Transverse colon (tissue), 4 donors: ENCODE data around the gene KAZN. TPM values are rescaled to one million over a fixed set of nuclear protein-coding genes. Genes with fewer than 3 reads are reported as not detected.

Experiments
- DNase-seq: peaks from one replicate; pipeline ENCODE4 v3.0.0-alpha.2; 2019
- H3K27ac ChIP-seq, 4 donors: fragments of 200-600 bp; sonication (generic); 2 replicates each; pipeline ENCODE4 v1.5.1; 2016 to 2018; ENCODE audit warnings: inconsistent platforms in 4 of 4
- H3K27me3 ChIP-seq: fragments of 200-600 bp; sonication (generic); 2 replicates; pipeline ENCODE4 v1.5.1; 2017; ENCODE audit warnings: inconsistent platforms
- H3K36me3 ChIP-seq, 4 donors: fragments of 200-600 bp; sonication (generic); 2 replicates each; pipeline ENCODE4 v1.5.1; 2017 to 2019; ENCODE audit warnings: inconsistent platforms in 4 of 4
- H3K4me1 ChIP-seq, 4 donors: fragments of 200-600 bp; sonication (generic); 2 replicates each; pipeline ENCODE4 v1.5.1; 2017 to 2020; ENCODE audit warnings: inconsistent platforms in 4 of 4
- H3K4me3 ChIP-seq, 4 donors: fragments of 200-600 bp; sonication (generic); 1 replicate in 1 of 4; 2 replicates in 3 of 4; pipeline versions ENCODE4 v1.5.1 to v1.6.1; 2017 to 2019; ENCODE audit warnings: inconsistent platforms in 4 of 4
- H3K9me3 ChIP-seq, 2 donors: fragments of 200-600 bp; sonication (generic); 2 replicates each; pipeline ENCODE4 v1.5.1; 2017 to 2019; ENCODE audit warnings: inconsistent platforms in 2 of 2
- CTCF ChIP-seq, 5 experiments: fragments of 200-600 bp in 3 of 5; fragments of 450-650 bp in 2 of 5; sonication (generic) in 3 of 5; IDR thresholded peaks; 1 replicate in 2 of 5; 2 replicates in 3 of 5; pipeline ENCODE4 v1.5.1; 2016 to 2017; ENCODE audit warnings: antibody characterized with exemption in 5 of 5, inconsistent platforms in 3 of 5, mild to moderate bottlenecking in 2 of 5, moderate library complexity in 1 of 5
- EP300 ChIP-seq: sonication (generic); formaldehyde crosslinking; IDR thresholded peaks from one replicate; pipeline ENCODE4 v1.6.1; 2017; ENCODE audit warnings: antibody characterized with exemption, low read depth
- POLR2A ChIP-seq: fragments of 450-650 bp; IDR thresholded peaks from one replicate; pipeline ENCODE4 v1.6.1; 2016; ENCODE audit warnings: antibody characterized with exemption, mild to moderate bottlenecking, moderate library complexity
- POLR2AphosphoS5 ChIP-seq, 3 donors: sonication (generic); formaldehyde crosslinking; IDR thresholded peaks; one replicate each; pipeline ENCODE4 v1.6.1; 2016; ENCODE audit warnings: antibody characterized with exemption in 3 of 3
- WGBS, 2 donors: methylation state at CpG; one replicate each; pipeline ENCODE4 v1.1.5; 2018; ENCODE audit warnings: low coverage in 1 of 2; 5-methylcytosine and 5-hydroxymethylcytosine counted together
- in situ Hi-C, 4 donors: fragments of 200-750 bp; cut with MboI; loops; one replicate each; pipeline versions ENCODE4 v1.15.0 to v1.15.1; 2017; ENCODE audit warnings: low sequenced_read_pairs in 3 of 4, low pct_ligation_motif_present in 1 of 4, low pct_unique_long_range_greater_than_20kb in 1 of 4
- intact Hi-C: fragments of 100-400 bp; cut with DNase I; formaldehyde crosslinking; loops from one replicate; pipeline ENCODE4 v1.15.1; 2023; ENCODE audit warnings: low total_unique reads
- total RNA-seq, 4 donors: library from RNA; depleted of rRNA; stranded (reverse); fragments of >200 nt; gene quantifications; one replicate each; pipeline ENCODE4 v1.1.0, GENCODE V29; 2016

Gene KAZN
- total RNA-seq, 4 donors from 2014 or later = 12.0 to 17.1 (median 16.2) TPM

GRCh38 chr1:14887764-14888350 is 289.4 kb downstream of the KAZN start:
- Histone ChIP-seq H3K4me3 (no peak overlapping the region), H3K9me3 (no peaks in the 10 kb centered on the region), H3K4me1 (no peaks in the 10 kb centered on the region), H3K36me3 (no peaks in the 10 kb centered on the region), H3K27me3 (no peaks in the 10 kb centered on the region), H3K27ac (no peak overlapping the region)
- 78 to 88% methylated on average over 5 to 13 of the region's 13 CpGs for WGBS, 2 donors
- TF ChIP-seq EP300 = no peak
- TF ChIP-seq CTCF (IDR thresholded peaks at IDR 0.05) = no peak
- no peak for TF ChIP-seq POLR2AphosphoS5 (IDR thresholded peaks at IDR 0.05)
- no peak for TF ChIP-seq POLR2A
- in situ Hi-C loops = no loop called here
- intact Hi-C loops = no loop called here
- no peak for DNase-seq

GRCh38 chr1:14888374-14888773 is 289.9 kb downstream of the KAZN start:
- no peak overlapping the region for H3K4me3 ChIP-seq
- TF ChIP-seq POLR2AphosphoS5 (IDR thresholded peaks at IDR 0.05) = no peak
- TF ChIP-seq POLR2A = no peak
- TF ChIP-seq CTCF (IDR thresholded peaks at IDR 0.05) = no peak
- no peak for TF ChIP-seq EP300
- H3K27me3 ChIP-seq = no peaks in the 10 kb centered on the region
- no peaks in the 10 kb centered on the region for H3K4me1 ChIP-seq
- DNase-seq = no peak
- WGBS, 2 donors = 89% methylated on average over 6 to 10 of the region's 10 CpGs
- H3K36me3 ChIP-seq = no peaks in the 10 kb centered on the region
- no peak overlapping the region for H3K27ac ChIP-seq
- no peaks in the 10 kb centered on the region for H3K9me3 ChIP-seq
- intact Hi-C loops = no loop called here
- in situ Hi-C loops = no loop called here

GRCh38 chr1:14889825-14890440 is 291.4 kb downstream of the KAZN start:
- Histone ChIP-seq H3K27me3 (no peaks in the 10 kb centered on the region), H3K4me1 (no peaks in the 10 kb centered on the region), H3K4me3 (no peak overlapping the region), H3K9me3 (no peaks in the 10 kb centered on the region), H3K27ac (no peak overlapping the region), H3K36me3 (no peaks in the 10 kb centered on the region)
- in situ Hi-C loops (no loop called here), intact Hi-C loops (no loop called here)
- WGBS, 2 donors = 72 to 80% methylated on average over 10 to 13 of the region's 13 CpGs
- TF ChIP-seq CTCF (IDR thresholded peaks at IDR 0.05) (no peak), POLR2A (no peak), POLR2AphosphoS5 (IDR thresholded peaks at IDR 0.05) (no peak), EP300 (no peak)
- no peak for DNase-seq

GRCh38 chr1:14891991-14892390 is 293.5 kb downstream of the KAZN start:
- in situ Hi-C loops (no loop called here), intact Hi-C loops (no loop called here)
- no peak for DNase-seq
- Histone ChIP-seq H3K27ac (no peak overlapping the region), H3K36me3 (no peaks in the 10 kb centered on the region), H3K27me3 (no peaks in the 10 kb centered on the region), H3K4me3 (no peak overlapping the region), H3K9me3 (no peaks in the 10 kb centered on the region), H3K4me1 (peaks cover 0 to 6% (median 0%) of the 10 kb centered on the region in 4 donors)
- TF ChIP-seq POLR2AphosphoS5 (IDR thresholded peaks at IDR 0.05) (no peak), CTCF (IDR thresholded peaks at IDR 0.05) (no peak), POLR2A (no peak), EP300 (no peak)
- 69 to 80% methylated on average over 2 to 3 of the region's 4 CpGs for whole genome bisulfite sequencing, 2 donors
